HepG2 (cell line): Measurements from ENCODE around the gene HSD17B2. TPM values are rescaled to one million over a fixed set of nuclear protein-coding genes. Genes with fewer than 3 reads are reported as not detected.
A peak's percentile ranks its signal among the peaks of the same experiment; 100 is the strongest.

Experiments
- CBX2 ChIP-seq, 2 experiments: fragments of 200-600 bp in 1 of 2; sonication (generic); formaldehyde crosslinking in 1 of 2; IDR thresholded peaks; 2 replicates each; pipeline versions ENCODE4 v1.7.0 to v1.8.1; 2018 to 2022; ENCODE audit warnings: low read depth in 2 of 2, low read length in 1 of 2, mild to moderate bottlenecking in 1 of 2, missing genetic modification reagents in 1 of 2
- CREB1 ChIP-seq, 2 experiments: fragments of 450-650 bp in 1 of 2; IDR thresholded peaks; 2 replicates each; pipeline ENCODE4 v1.6.1; 2016 to 2017; ENCODE audit warnings: control low read depth in 1 of 2, mild to moderate bottlenecking in 1 of 2, missing compliant biosample characterization in 1 of 2, missing genetic modification characterization in 1 of 2
- FOXO1 ChIP-seq: sonication (generic); formaldehyde crosslinking; IDR thresholded peaks from 2 replicates; pipeline ENCODE4 v1.4.0; 2020; ENCODE audit warnings: missing genetic modification reagents
- GTF3A ChIP-seq: sonication (generic); formaldehyde crosslinking; conservative IDR thresholded peaks from 2 replicates; pipeline ENCODE4 v1.4.0; 2020; ENCODE audit warnings: mild to moderate bottlenecking, missing genetic modification reagents
- HCFC1 ChIP-seq: fragments of 150-350 bp; IDR thresholded peaks from 2 replicates; pipeline ENCODE4 v1.6.1; 2014; ENCODE audit warnings: low read depth, low read length
- HES4 ChIP-seq: sonication (generic); formaldehyde crosslinking; IDR thresholded peaks from 2 replicates; pipeline ENCODE4 v1.9.0; 2021; ENCODE audit warnings: mild to moderate bottlenecking, missing genetic modification reagents, borderline replicate concordance
- KLF13 ChIP-seq: sonication (generic); formaldehyde crosslinking; IDR thresholded peaks from 2 replicates; pipeline ENCODE4 v1.4.0; 2020; ENCODE audit warnings: mild to moderate bottlenecking, missing genetic modification reagents
- MYC ChIP-seq: sonication (generic); formaldehyde crosslinking; IDR thresholded peaks from 2 replicates; pipeline ENCODE4 v1.9.0; 2021; ENCODE audit warnings: missing genetic modification reagents, borderline replicate concordance
- NONO ChIP-seq, 2 experiments: fragments of 450-650 bp in 1 of 2; sonication (generic) in 1 of 2; formaldehyde crosslinking in 1 of 2; IDR thresholded peaks in 1 of 2; conservative IDR thresholded peaks in 1 of 2; 2 replicates each; pipeline versions ENCODE4 v1.6.1 to v1.8.0; 2017 to 2022; ENCODE audit warnings: mild to moderate bottlenecking in 1 of 2, missing genetic modification reagents in 1 of 2, moderate library complexity in 1 of 2
- NR2F2 ChIP-seq: IDR thresholded peaks from 2 replicates; pipeline ENCODE4 v1.6.1; 2012; ENCODE audit warnings: low read depth, inconsistent platforms, borderline replicate concordance
- NR3C1 ChIP-seq: sonication (generic); formaldehyde crosslinking; IDR thresholded peaks from 2 replicates; pipeline ENCODE4 v1.4.0; 2020; ENCODE audit warnings: missing genetic modification reagents
- PHF5A ChIP-seq: IDR thresholded peaks from one replicate; pipeline ENCODE4 v1.6.1; 2018; ENCODE audit warnings: low read depth, missing genetic modification reagents; ENCODE audit not compliant: unreplicated experiment
- SMAD9 ChIP-seq: sonication (generic); formaldehyde crosslinking; IDR thresholded peaks from 2 replicates; pipeline ENCODE4 v1.5.1; 2020; ENCODE audit warnings: mild to moderate bottlenecking, missing genetic modification reagents
- SOX6 ChIP-seq, 2 experiments: fragments of 450-650 bp in 1 of 2; sonication (generic) in 1 of 2; formaldehyde crosslinking in 1 of 2; IDR thresholded peaks; 2 replicates each; pipeline versions ENCODE4 v1.4.0 to v1.6.1; 2017 to 2020; ENCODE audit warnings: antibody characterized with exemption in 1 of 2, mild to moderate bottlenecking in 1 of 2, missing genetic modification reagents in 1 of 2
- SP4 ChIP-seq: sonication (generic); formaldehyde crosslinking; IDR thresholded peaks from 2 replicates; pipeline ENCODE4 v1.8.1; 2023; ENCODE audit warnings: mild to moderate bottlenecking, missing genetic modification reagents
- ZNF225 ChIP-seq: sonication (generic); formaldehyde crosslinking; IDR thresholded peaks from 2 replicates; pipeline ENCODE4 v1.4.0; 2020; ENCODE audit warnings: mild to moderate bottlenecking, missing genetic modification reagents
- ZNF232 ChIP-seq: sonication (generic); formaldehyde crosslinking; IDR thresholded peaks from 2 replicates; pipeline ENCODE4 v1.4.0; 2020; ENCODE audit warnings: missing genetic modification reagents, borderline replicate concordance
- ZNF33B ChIP-seq: sonication (generic); formaldehyde crosslinking; IDR thresholded peaks from 2 replicates; pipeline ENCODE4 v1.5.1; 2020; ENCODE audit warnings: mild to moderate bottlenecking, missing genetic modification reagents
- ZNF446 ChIP-seq: sonication (generic); formaldehyde crosslinking; IDR thresholded peaks from 2 replicates; pipeline ENCODE4 v1.5.0; 2020; ENCODE audit warnings: mild to moderate bottlenecking, missing genetic modification reagents
- ZNF468 ChIP-seq: sonication (generic); formaldehyde crosslinking; IDR thresholded peaks from 2 replicates; pipeline ENCODE4 v1.8.0; 2022; ENCODE audit warnings: mild to moderate bottlenecking, moderate library complexity, missing genetic modification reagents
- ZNF615 ChIP-seq: sonication (generic); formaldehyde crosslinking; IDR thresholded peaks from 2 replicates; pipeline ENCODE4 v1.5.0; 2020; ENCODE audit warnings: mild to moderate bottlenecking, missing genetic modification reagents, borderline replicate concordance
- polyA plus RNA-seq, 8 experiments: library from polyadenylated mRNA; depleted of rRNA in 3 of 8; stranded (reverse) in 7 of 8; unstranded in 1 of 8; fragments of >200 nt; fragmentation: Illumina TruSeq in 4 of 8; extraction: Trizol in 4 of 8; gene quantifications; 2 replicates each; pipeline versions ENCODE4 v1.2.1 to v1.2.3, GENCODE V29; 2011 to 2016; ENCODE audit warnings: low read depth in 4 of 8, missing spikeins in 1 of 8, mixed read lengths in 1 of 8; ENCODE audit not compliant: insufficient read depth in 1 of 8
- total RNA-seq, 5 experiments: library from RNA; depleted of rRNA; stranded (reverse); fragments of >200 nt; fragmentation: Illumina TruSeq; extraction: Trizol; gene quantifications; 2 replicates each; pipeline ENCODE4 v1.2.3, GENCODE V29; 2016; ENCODE audit warnings: low read depth in 1 of 5
- TF ChIP-seq, protein P1 (sequence below): sonication (generic); IDR thresholded peaks from 2 replicates; pipeline ENCODE4 v1.6.1; 2016; ENCODE audit warnings: low read depth, borderline replicate concordance
- TF ChIP-seq, protein P2 (sequence below): sonication (generic); formaldehyde crosslinking; IDR thresholded peaks from 2 replicates; pipeline ENCODE4 v1.8.1; 2023; ENCODE audit warnings: mild to moderate bottlenecking, missing genetic modification reagents
- TF ChIP-seq, protein P3 (sequence below): sonication (generic); formaldehyde crosslinking; IDR thresholded peaks from 2 replicates; pipeline ENCODE4 v1.8.1; 2023; ENCODE audit warnings: missing genetic modification reagents, mild to moderate bottlenecking, borderline replicate concordance
- TF ChIP-seq, protein P4 (sequence below): sonication (generic); formaldehyde crosslinking; IDR thresholded peaks from 2 replicates; pipeline ENCODE4 v1.8.0; 2022; ENCODE audit warnings: missing genetic modification reagents, mild to moderate bottlenecking, moderate library complexity, borderline replicate concordance

The HSD17B2 gene
- total and polyA plus RNA-seq, 2 of the 13 experiments (the other 11 are each of a cell fraction or from before 2014, with no cell fraction given): 26.3 to 69.3 TPM

DNA sequence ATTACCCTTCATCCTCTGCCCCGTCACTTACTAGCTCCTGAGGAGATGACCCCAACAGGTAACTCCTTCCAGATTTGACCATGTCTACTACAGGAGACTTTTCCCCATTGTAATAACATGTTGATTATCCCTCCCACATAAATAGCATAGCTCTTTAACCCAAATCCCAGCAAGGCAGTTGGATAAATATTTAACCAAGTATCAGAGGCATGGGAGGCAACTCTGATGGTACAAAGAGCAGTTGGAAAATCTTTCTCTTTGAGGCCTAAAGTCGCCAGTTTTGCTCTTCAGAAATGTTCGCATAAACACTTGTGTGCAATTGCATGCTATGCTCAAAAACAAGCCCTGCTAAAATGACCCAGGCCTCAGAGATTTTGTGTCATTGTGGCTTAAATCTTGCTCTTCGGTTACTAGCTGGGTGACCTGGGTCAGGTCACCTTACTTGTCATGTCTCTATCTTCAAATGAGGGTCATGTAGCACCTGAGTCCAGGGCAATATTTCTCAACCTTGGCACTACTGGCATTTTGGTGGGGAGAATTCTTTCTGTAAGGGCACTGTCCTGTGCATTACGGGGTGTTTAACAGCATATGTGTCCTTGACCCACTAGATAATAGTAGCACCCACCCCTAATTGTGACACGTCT, 48.8 kb downstream of the HSD17B2 start (continued):
- TF ChIP-seq, protein P1, sequence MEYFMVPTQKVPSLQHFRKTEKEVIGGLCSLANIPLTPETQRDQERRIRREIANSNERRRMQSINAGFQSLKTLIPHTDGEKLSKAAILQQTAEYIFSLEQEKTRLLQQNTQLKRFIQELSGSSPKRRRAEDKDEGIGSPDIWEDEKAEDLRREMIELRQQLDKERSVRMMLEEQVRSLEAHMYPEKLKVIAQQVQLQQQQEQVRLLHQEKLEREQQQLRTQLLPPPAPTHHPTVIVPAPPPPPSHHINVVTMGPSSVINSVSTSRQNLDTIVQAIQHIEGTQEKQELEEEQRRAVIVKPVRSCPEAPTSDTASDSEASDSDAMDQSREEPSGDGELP: no peak
- TF ChIP-seq ZNF446 (CRISPR knock-in tag): no peak
- no peak for TF ChIP-seq HES4 (CRISPR knock-in tag)
- no peak for TF ChIP-seq HCFC1
- TF ChIP-seq NR3C1 (CRISPR knock-in tag): no peak
- TF ChIP-seq NR2F2: no peak
- TF ChIP-seq ZNF468 (CRISPR knock-in tag): no peak
- TF ChIP-seq, protein P2, sequence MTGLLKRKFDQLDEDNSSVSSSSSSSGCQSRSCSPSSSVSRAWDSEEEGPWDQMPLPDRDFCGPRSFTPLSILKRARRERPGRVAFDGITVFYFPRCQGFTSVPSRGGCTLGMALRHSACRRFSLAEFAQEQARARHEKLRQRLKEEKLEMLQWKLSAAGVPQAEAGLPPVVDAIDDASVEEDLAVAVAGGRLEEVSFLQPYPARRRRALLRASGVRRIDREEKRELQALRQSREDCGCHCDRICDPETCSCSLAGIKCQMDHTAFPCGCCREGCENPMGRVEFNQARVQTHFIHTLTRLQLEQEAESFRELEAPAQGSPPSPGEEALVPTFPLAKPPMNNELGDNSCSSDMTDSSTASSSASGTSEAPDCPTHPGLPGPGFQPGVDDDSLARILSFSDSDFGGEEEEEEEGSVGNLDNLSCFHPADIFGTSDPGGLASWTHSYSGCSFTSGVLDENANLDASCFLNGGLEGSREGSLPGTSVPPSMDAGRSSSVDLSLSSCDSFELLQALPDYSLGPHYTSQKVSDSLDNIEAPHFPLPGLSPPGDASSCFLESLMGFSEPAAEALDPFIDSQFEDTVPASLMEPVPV (CRISPR knock-in tag): no peak
- no peak for TF ChIP-seq NONO (IDR thresholded peaks at IDR 0.05)
- TF ChIP-seq NONO (CRISPR knock-in tag; conservative IDR thresholded peaks at IDR 0.05): no peak
- no peak for TF ChIP-seq SOX6 (IDR thresholded peaks at IDR 0.05)
- 0 out of 2 replicates have a peak, but pooled peaks have one; percentile 36 for TF ChIP-seq SOX6 (CRISPR knock-in tag; IDR thresholded peaks at IDR 0.05)
- no peak for TF ChIP-seq KLF13 (CRISPR knock-in tag)
- TF ChIP-seq PHF5A: no peak
- TF ChIP-seq MYC (CRISPR knock-in tag): no peak
- TF ChIP-seq FOXO1 (CRISPR knock-in tag): peak; percentile 51; the same call in 1 of the 2 replicates
- TF ChIP-seq ZNF225 (CRISPR knock-in tag): no peak
- TF ChIP-seq, protein P3, sequence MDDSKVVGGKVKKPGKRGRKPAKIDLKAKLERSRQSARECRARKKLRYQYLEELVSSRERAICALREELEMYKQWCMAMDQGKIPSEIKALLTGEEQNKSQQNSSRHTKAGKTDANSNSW (CRISPR knock-in tag): no peak
- TF ChIP-seq ZNF33B (CRISPR knock-in tag): no peak
- TF ChIP-seq CBX2 (IDR thresholded peaks at IDR 0.05; ENCODE audit: low read depth, low read length): no peak
- no peak for TF ChIP-seq CBX2 (CRISPR knock-in tag; IDR thresholded peaks at IDR 0.05; ENCODE audit: low read depth)
- TF ChIP-seq SMAD9 (CRISPR knock-in tag): no peak
- TF ChIP-seq ZNF615 (CRISPR knock-in tag): no peak
- TF ChIP-seq, protein P4, sequence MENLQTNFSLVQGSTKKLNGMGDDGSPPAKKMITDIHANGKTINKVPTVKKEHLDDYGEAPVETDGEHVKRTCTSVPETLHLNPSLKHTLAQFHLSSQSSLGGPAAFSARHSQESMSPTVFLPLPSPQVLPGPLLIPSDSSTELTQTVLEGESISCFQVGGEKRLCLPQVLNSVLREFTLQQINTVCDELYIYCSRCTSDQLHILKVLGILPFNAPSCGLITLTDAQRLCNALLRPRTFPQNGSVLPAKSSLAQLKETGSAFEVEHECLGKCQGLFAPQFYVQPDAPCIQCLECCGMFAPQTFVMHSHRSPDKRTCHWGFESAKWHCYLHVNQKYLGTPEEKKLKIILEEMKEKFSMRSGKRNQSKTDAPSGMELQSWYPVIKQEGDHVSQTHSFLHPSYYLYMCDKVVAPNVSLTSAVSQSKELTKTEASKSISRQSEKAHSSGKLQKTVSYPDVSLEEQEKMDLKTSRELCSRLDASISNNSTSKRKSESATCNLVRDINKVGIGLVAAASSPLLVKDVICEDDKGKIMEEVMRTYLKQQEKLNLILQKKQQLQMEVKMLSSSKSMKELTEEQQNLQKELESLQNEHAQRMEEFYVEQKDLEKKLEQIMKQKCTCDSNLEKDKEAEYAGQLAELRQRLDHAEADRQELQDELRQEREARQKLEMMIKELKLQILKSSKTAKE (CRISPR knock-in tag): peak; percentile 69; the same call in 1 of the 2 replicates
- no peak for TF ChIP-seq ZNF232
- no peak for TF ChIP-seq GTF3A (CRISPR knock-in tag)
- TF ChIP-seq SP4 (CRISPR knock-in tag): no peak
- no peak for TF ChIP-seq CREB1 (IDR thresholded peaks at IDR 0.05)
- TF ChIP-seq CREB1 (CRISPR knock-in tag; IDR thresholded peaks at IDR 0.05): no peak; the same call in 1 of the 2 replicates
